ENCODE measurements around the gene CNTNAP2. TPM values are rescaled to one million over a fixed set of nuclear protein-coding genes. Genes with fewer than 3 reads are reported as not detected.

The CNTNAP2 gene
- total and polyA plus RNA-seq, 8 donors = 0.19 to 18.2 (median 0.56) TPM

GRCh38 chr7:148394582-148394981 lies 2278.0 kb downstream of the CNTNAP2 start:
- H3K4me1 ChIP-seq = no peaks in the 10 kb centered on the region
- WGBS, 5 donors = 56 to 82% (median 74%) methylated on average over 3 of the region's 3 CpGs
- no peak for TF ChIP-seq EP300 (IDR thresholded peaks at IDR 0.05)

GRCh38 chr7:148395352-148395811 lies 2278.8 kb downstream of the CNTNAP2 start:
- Histone ChIP-seq H3K4me1 (no peaks in the 10 kb centered on the region), H3K27ac (no peak overlapping the region), H3K27me3 (peaks cover 0 to 25% (median 7%) of the 10 kb centered on the region in 3 donors), H3K9me3 (no peaks in the 10 kb centered on the region), H3K36me3 (no peaks in the 10 kb centered on the region), H3K4me3 (no peak overlapping the region)
- intact Hi-C loops (cut with DNase I; ENCODE audit: low total_unique reads) = no loop called here
- TF ChIP-seq CTCF (IDR thresholded peaks at IDR 0.05) (no peak), EP300 (IDR thresholded peaks at IDR 0.05) (no peak), POLR2AphosphoS5 (IDR thresholded peaks at IDR 0.05) (no peak), POLR2A (IDR thresholded peaks at IDR 0.05) (no peak)
- DNase-seq = no peak
- WGBS, 5 donors = 55 to 63% (median 62%) methylated on average over 7 of the region's 7 CpGs

More at GRCh38 chr7:148394582-148394981, 2278.0 kb downstream of the CNTNAP2 start:
- Histone ChIP-seq H3K27ac (no peak overlapping the region), H3K36me3 (no peaks in the 10 kb centered on the region), H3K9me3 (no peaks in the 10 kb centered on the region), H3K4me3 (no peak overlapping the region), H3K27me3 (peaks cover 0 to 25% (median 3%) of the 10 kb centered on the region in 3 donors)
- DNase-seq = no peak
- intact Hi-C loops (cut with DNase I; ENCODE audit: low total_unique reads) = no loop called here

GRCh38 chr7:148395990-148396716 lies 2279.6 kb downstream of the CNTNAP2 start:
- peaks cover 0 to 25% (median 11%) of the 10 kb centered on the region in 3 donors for H3K27me3 ChIP-seq
- intact Hi-C loops (cut with DNase I; ENCODE audit: low total_unique reads) = no loop called here
- TF ChIP-seq EP300 (IDR thresholded peaks at IDR 0.05) = no peak
- TF ChIP-seq POLR2A (IDR thresholded peaks at IDR 0.05) = no peak
- no peak for TF ChIP-seq POLR2AphosphoS5 (IDR thresholded peaks at IDR 0.05)
- TF ChIP-seq CTCF (IDR thresholded peaks at IDR 0.05) = no peak
- peak in 1 of 2 donors; percentile 51 for DNase-seq
- no peak overlapping the region for H3K4me3 ChIP-seq
- 56 to 70% (median 59%) methylated on average over 9 to 12 of the region's 12 CpGs for WGBS, 5 donors
- no peaks in the 10 kb centered on the region for H3K9me3 ChIP-seq
- no peaks in the 10 kb centered on the region for H3K4me1 ChIP-seq
- H3K36me3 ChIP-seq = no peaks in the 10 kb centered on the region
- H3K27ac ChIP-seq = no peak overlapping the region

GRCh38 chr7:148397056-148397455 lies 2280.5 kb downstream of the CNTNAP2 start:
- no peak overlapping the region for H3K27ac ChIP-seq
- TF ChIP-seq CTCF (IDR thresholded peaks at IDR 0.05) (no peak), POLR2AphosphoS5 (IDR thresholded peaks at IDR 0.05) (no peak), EP300 (IDR thresholded peaks at IDR 0.05) (no peak), POLR2A (IDR thresholded peaks at IDR 0.05) (no peak)
- intact Hi-C loops (cut with DNase I; ENCODE audit: low total_unique reads) = no loop called here
- peaks cover 0 to 25% (median 11%) of the 10 kb centered on the region in 3 donors for H3K27me3 ChIP-seq
- no peaks in the 10 kb centered on the region for H3K4me1 ChIP-seq
- no peak overlapping the region for H3K4me3 ChIP-seq
- no peak for DNase-seq
- no peaks in the 10 kb centered on the region for H3K9me3 ChIP-seq
- WGBS, 5 donors = 14 to 50% (median 27%) methylated on average over 1 of the region's 1 CpG
- H3K36me3 ChIP-seq = no peaks in the 10 kb centered on the region

- H3K27me3 ChIP-seq = peaks cover 0 to 25% (median 11%) of the 10 kb centered on the region in 3 donors
- no peak overlapping the region for H3K4me3 ChIP-seq
- no peaks in the 10 kb centered on the region for H3K9me3 ChIP-seq
- no peak for DNase-seq
- TF ChIP-seq POLR2AphosphoS5 (IDR thresholded peaks at IDR 0.05) (no peak), EP300 (IDR thresholded peaks at IDR 0.05) (no peak), CTCF (IDR thresholded peaks at IDR 0.05) (no peak), POLR2A (IDR thresholded peaks at IDR 0.05) (no peak)
- 41 to 56% (median 52%) methylated on average over 4 of the region's 4 CpGs for WGBS, 5 donors
- intact Hi-C loops (cut with DNase I; ENCODE audit: low total_unique reads) = no loop called here
- no peak overlapping the region for H3K27ac ChIP-seq
- no peaks in the 10 kb centered on the region for H3K4me1 ChIP-seq
- no peaks in the 10 kb centered on the region for H3K36me3 ChIP-seq
These were observed 2280.9 kb downstream of the CNTNAP2 start for GRCh38 chr7:148397551-148397950.

All from stomach (tissue), 9 donors.